OCI-LY3 (cell line): ENCODE results near the gene TMEM132A.

Source experiments
- H2AFZ ChIP-seq: fragments of 200-600, 300-600 bp; shearing (Covaris generic); 2 replicates; pipeline ENCODE4 v1.6.0; 2014; ENCODE audit warnings: antibody characterized with exemption, low read depth, low read length
- H3K27ac ChIP-seq: fragments of 200-600, 300-600 bp; sonication (generic); 2 replicates; pipeline ENCODE4 v1.5.1; 2014; ENCODE audit warnings: mild to moderate bottlenecking, low read length, moderate library complexity, mixed read lengths
- H3K27me3 ChIP-seq: fragments of 200-600, 300-600 bp; sonication (generic); 2 replicates; pipeline ENCODE4 v1.6.1; 2014; ENCODE audit warnings: low read depth, low read length, mixed read lengths
- H3K36me3 ChIP-seq: fragments of 200-600, 300-600 bp; sonication (generic); replicated peaks from 2 replicates; pipeline ENCODE3; 2014; ENCODE audit warnings: low read depth, low read length, mixed read lengths
- H3K4me1 ChIP-seq: fragments of 300-600, 200-600 bp; sonication (generic); 2 replicates; pipeline ENCODE4 v1.6.1; 2014; ENCODE audit warnings: low read length, mixed read lengths
- H3K4me2 ChIP-seq: fragments of 200-600, 300-600 bp; sonication (generic); 2 replicates; pipeline ENCODE4 v1.6.1; 2014; ENCODE audit warnings: low read length, mixed read lengths
- H3K4me3 ChIP-seq: fragments of 300-600, 200-600 bp; sonication (generic); 2 replicates; pipeline ENCODE4 v1.5.1; 2014; ENCODE audit warnings: antibody characterized with exemption, mild to moderate bottlenecking, low read length, moderate library complexity
- H3K79me2 ChIP-seq: fragments of 300-600, 200-600 bp; shearing (Covaris generic); 2 replicates; pipeline ENCODE4 v1.6.1; 2014; ENCODE audit warnings: mild to moderate bottlenecking, low read length, mixed read lengths
- H3K9ac ChIP-seq: fragments of 300-600, 200-600 bp; shearing (Covaris generic); 2 replicates; pipeline ENCODE4 v1.6.0; 2014; ENCODE audit warnings: mild to moderate bottlenecking, low read length, moderate library complexity
- H3K9me3 ChIP-seq: fragments of 200-600, 300-600 bp; shearing (Covaris generic); 2 replicates; pipeline ENCODE4 v1.6.1; 2014; ENCODE audit warnings: low read length, mixed read lengths; ENCODE audit not compliant: insufficient read depth
- H4K20me1 ChIP-seq: fragments of 200-600, 300-600 bp; sonication (generic); 2 replicates; pipeline ENCODE4 v1.6.1; 2016; ENCODE audit warnings: low read length, mixed read lengths; ENCODE audit not compliant: insufficient read depth
- CTCF ChIP-seq: fragments of 200-600, 300-600 bp; sonication (generic); IDR thresholded peaks from 2 replicates; pipeline ENCODE4 v1.5.1; 2014; ENCODE audit warnings: antibody characterized with exemption, low read length, low read depth
- EZH2phosphoT487 ChIP-seq: fragments of 200-600 bp; shearing (Covaris generic); IDR thresholded peaks from 2 replicates; pipeline ENCODE4 v1.6.1; 2018; ENCODE audit warnings: antibody characterized with exemption, mixed run types, low read depth

The TMEM132A gene

GRCh38 chr11:60942219-60942618 lies 18.0 kb downstream of the TMEM132A start:
- peaks cover 13% of the 10 kb centered on the region; the same call in 1 of the 2 replicates for H3K4me1 ChIP-seq
- peaks cover 47% of the 10 kb centered on the region for H3K79me2 ChIP-seq
- H3K27ac ChIP-seq = 0 out of 2 replicates have a peak overlapping the region, but pooled peaks have one; percentile 3
- no peak overlapping the region for H3K9ac ChIP-seq
- no peak overlapping the region for H2AFZ ChIP-seq
- TF ChIP-seq CTCF (no peak), EZH2phosphoT487 (no peak)
- no peak overlapping the region for H3K4me3 ChIP-seq
- H3K36me3 ChIP-seq = peaks cover 89% of the 10 kb centered on the region
- H3K27me3 ChIP-seq = no peaks in the 10 kb centered on the region
- H4K20me1 ChIP-seq = peaks cover 98% of the 10 kb centered on the region
- H3K4me2 ChIP-seq = no peak overlapping the region
- H3K9me3 ChIP-seq = no peaks in the 10 kb centered on the region

DNA sequence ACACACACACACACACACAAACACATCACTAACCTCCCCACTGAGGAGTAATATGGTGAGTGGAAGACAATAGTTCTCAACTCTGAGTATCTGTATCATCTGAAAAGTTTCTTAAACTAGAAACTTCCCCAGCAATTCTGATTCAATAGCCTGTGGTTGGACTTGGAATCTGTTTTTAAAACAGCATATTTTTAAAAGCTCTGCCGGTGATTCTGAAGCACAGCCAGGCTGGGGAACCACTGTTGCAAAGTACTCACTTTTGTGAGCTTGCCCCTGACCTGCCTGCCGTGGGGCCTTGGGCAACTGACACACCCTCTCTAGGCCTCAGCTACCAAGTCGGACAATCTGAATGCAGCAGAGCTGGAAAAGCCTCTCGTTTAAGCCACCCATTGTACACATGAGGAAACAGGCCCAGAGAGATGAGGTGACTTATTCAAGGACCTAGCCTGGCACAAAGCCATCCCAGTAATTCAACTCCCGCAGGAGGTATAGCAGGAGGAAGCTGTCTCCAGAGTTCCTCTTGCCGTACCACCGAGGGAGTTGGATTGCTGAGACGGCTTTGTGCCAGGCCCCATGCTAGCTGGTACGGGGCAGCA lies 18.8 kb downstream of the TMEM132A start:
- Histone ChIP-seq H4K20me1 (peaks cover 98% of the 10 kb centered on the region), H3K9ac (no peak overlapping the region), H3K9me3 (no peaks in the 10 kb centered on the region), H3K4me1 (peaks cover 20% of the 10 kb centered on the region), H2AFZ (no peak overlapping the region), H3K4me2 (no peak overlapping the region), H3K27ac (no peak overlapping the region), H3K79me2 (peaks cover 56% of the 10 kb centered on the region), H3K27me3 (no peaks in the 10 kb centered on the region), H3K36me3 (peaks cover 88% of the 10 kb centered on the region), H3K4me3 (no peak overlapping the region)
- no peak for TF ChIP-seq CTCF
- no peak for TF ChIP-seq EZH2phosphoT487

DNA sequence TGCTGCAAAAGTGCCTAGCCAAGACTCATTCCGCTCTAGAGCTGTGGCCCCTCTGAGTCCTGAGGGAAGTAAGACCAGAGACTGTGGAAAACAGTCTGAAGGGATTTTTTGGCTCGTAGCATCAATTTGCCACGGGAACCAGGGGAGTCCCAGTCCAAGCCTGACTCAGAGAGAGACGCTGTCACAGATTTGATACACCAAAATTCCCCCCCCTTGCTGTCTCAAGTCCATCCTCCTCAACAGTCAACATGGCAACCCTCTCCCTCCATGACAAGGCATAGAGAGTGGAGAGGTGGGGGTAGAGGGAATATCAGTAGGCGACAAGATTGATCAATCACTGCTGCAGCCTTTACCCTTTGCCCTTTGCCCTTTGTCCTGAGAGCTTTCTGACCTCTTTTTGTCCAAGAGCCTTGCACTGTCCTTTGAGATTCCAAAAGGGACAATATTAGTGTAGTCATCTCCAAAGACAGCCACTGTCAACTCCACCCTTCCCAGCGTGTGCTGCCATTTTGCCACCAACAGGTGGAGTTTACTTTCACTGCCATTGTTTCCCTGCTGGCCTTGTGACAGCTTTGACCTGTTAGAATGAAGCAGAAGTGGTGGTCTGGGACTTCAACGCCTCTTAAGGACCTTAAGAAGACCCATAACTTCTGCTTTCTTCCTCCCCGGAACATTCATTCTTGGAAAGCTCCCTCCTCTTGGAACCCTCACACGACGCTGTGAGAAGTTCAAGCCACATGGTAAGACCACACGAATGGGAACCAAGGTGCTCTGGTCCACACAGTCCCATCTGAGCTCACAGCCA lies 20.4 kb downstream of the TMEM132A start:
- Histone ChIP-seq H3K36me3 (peaks cover 88% of the 10 kb centered on the region), H3K27me3 (no peaks in the 10 kb centered on the region), H3K9ac (no peak overlapping the region)

More for the DNA sequence above, 20.4 kb downstream of the TMEM132A start:
- no peak overlapping the region for H3K4me3 ChIP-seq
- peaks cover 97% of the 10 kb centered on the region for H4K20me1 ChIP-seq
- H3K4me1 ChIP-seq = peaks cover 33% of the 10 kb centered on the region
- TF ChIP-seq EZH2phosphoT487 (no peak), CTCF (peak; percentile 48)
- no peak overlapping the region for H3K27ac ChIP-seq
- H3K79me2 ChIP-seq = peaks cover 72% of the 10 kb centered on the region
- no peak overlapping the region for H3K4me2 ChIP-seq
- no peak overlapping the region for H2AFZ ChIP-seq
- no peaks in the 10 kb centered on the region for H3K9me3 ChIP-seq
